H9 (cell line): ENCODE measurements around the gene ACP2. TPM values are rescaled to one million over a fixed set of nuclear protein-coding genes. Genes with fewer than 3 reads are reported as not detected.

Experiments
- DNase-seq: peaks from one replicate; pipeline ENCODE4 v3.0.0-alpha.2; 2017
- H2AFZ ChIP-seq: one replicate; pipeline ENCODE4 v1.6.1; 2013; ENCODE audit warnings: mild to moderate bottlenecking, low read length, control low read depth, moderate library complexity
- H2AK5ac ChIP-seq: 2 replicates; pipeline ENCODE4 v1.6.1; 2013; ENCODE audit warnings: low read length, control low read depth, mixed read lengths; ENCODE audit not compliant: insufficient read length
- H2BK120ac ChIP-seq: one replicate; pipeline ENCODE4 v1.6.1; 2013; ENCODE audit warnings: low read depth, mild to moderate bottlenecking, low read length, control low read depth, inconsistent platforms; ENCODE audit not compliant: poor library complexity, severe bottlenecking
- H2BK12ac ChIP-seq: 2 replicates; pipeline ENCODE4 v1.6.1; 2013; ENCODE audit warnings: low read length, control low read depth, mixed read lengths, low read depth; ENCODE audit not compliant: insufficient read length
- H2BK15ac ChIP-seq: 2 replicates; pipeline ENCODE4 v1.6.1; 2013; ENCODE audit warnings: low read depth, low read length, control low read depth
- H2BK20ac ChIP-seq: one replicate; pipeline ENCODE4 v1.6.1; 2013; ENCODE audit warnings: low read depth, mild to moderate bottlenecking, low read length, control low read depth, inconsistent platforms; ENCODE audit not compliant: poor library complexity, severe bottlenecking
- H2BK5ac ChIP-seq: 2 replicates; pipeline ENCODE4 v1.6.1; 2013; ENCODE audit warnings: low read length, control low read depth, mixed read lengths; ENCODE audit not compliant: insufficient read length
- H3K14ac ChIP-seq: 2 replicates; pipeline ENCODE4 v1.6.1; 2013; ENCODE audit warnings: low read length, control low read depth; ENCODE audit not compliant: insufficient read depth
- H3K18ac ChIP-seq: 2 replicates; pipeline ENCODE4 v1.6.1; 2013; ENCODE audit warnings: low read depth, mild to moderate bottlenecking, mixed read lengths, low read length, control low read depth; ENCODE audit not compliant: insufficient read length
- H3K23ac ChIP-seq: 2 replicates; pipeline ENCODE4 v1.6.1; 2013; ENCODE audit warnings: low read length, control low read depth, mixed read lengths, low read depth; ENCODE audit not compliant: insufficient read length
- H3K23me2 ChIP-seq: 2 replicates; pipeline ENCODE4 v1.6.1; 2013; ENCODE audit warnings: low read depth, mild to moderate bottlenecking, mixed read lengths, low read length, control low read depth; ENCODE audit not compliant: insufficient read length, poor library complexity, severe bottlenecking
- H3K27ac ChIP-seq: 2 replicates; pipeline ENCODE4 v1.5.1; 2013; ENCODE audit warnings: low read length, control low read depth, mixed read lengths, low read depth; ENCODE audit not compliant: insufficient read length
- H3K27me3 ChIP-seq: 2 replicates; pipeline ENCODE4 v1.6.1; 2013; ENCODE audit warnings: low read length, control low read depth, inconsistent platforms; ENCODE audit not compliant: insufficient read depth
- H3K4ac ChIP-seq: 2 replicates; pipeline ENCODE4 v1.6.1; 2013; ENCODE audit warnings: low read depth, mild to moderate bottlenecking, control low read depth, inconsistent platforms, low read length, moderate library complexity
- H3K4me1 ChIP-seq: 2 replicates; pipeline ENCODE4 v1.6.1; 2013; ENCODE audit warnings: low read length, control low read depth, inconsistent platforms; ENCODE audit not compliant: insufficient read depth
- H3K4me2 ChIP-seq: 2 replicates; pipeline ENCODE4 v1.6.1; 2013; ENCODE audit warnings: low read length, control low read depth, mixed read lengths; ENCODE audit not compliant: insufficient read length, insufficient read depth
- H3K56ac ChIP-seq: 2 replicates; pipeline ENCODE4 v1.6.1; 2013; ENCODE audit warnings: low read depth, mild to moderate bottlenecking, mixed read lengths, low read length, control low read depth; ENCODE audit not compliant: insufficient read length
- H3K79me1 ChIP-seq: 2 replicates; pipeline ENCODE4 v1.6.1; 2013; ENCODE audit warnings: low read depth, mild to moderate bottlenecking, moderate library complexity, low read length, control low read depth, inconsistent platforms; ENCODE audit not compliant: insufficient read depth, poor library complexity, severe bottlenecking
- H3K79me2 ChIP-seq: 2 replicates; pipeline ENCODE4 v1.6.1; 2013; ENCODE audit warnings: low read length, control low read depth, inconsistent platforms; ENCODE audit not compliant: insufficient read depth
- H3K9ac ChIP-seq: 2 replicates; pipeline ENCODE4 v1.6.1; 2013; ENCODE audit warnings: low read length, control low read depth, mixed read lengths; ENCODE audit not compliant: insufficient read length; ENCODE audit errors: extremely low read depth
- H3K9me3 ChIP-seq: one replicate; pipeline ENCODE4 v1.6.1; 2013; ENCODE audit warnings: low read depth, low read length, inconsistent platforms; ENCODE audit not compliant: control insufficient read depth
- H3T11ph ChIP-seq: one replicate; pipeline ENCODE4 v1.6.1; 2013; ENCODE audit warnings: mild to moderate bottlenecking, low read length, control low read depth, inconsistent platforms
- H4K20me1 ChIP-seq: one replicate; pipeline ENCODE4 v1.6.1; 2013; ENCODE audit not compliant: control insufficient read depth, insufficient read length, insufficient read depth
- H4K5ac ChIP-seq: 2 replicates; pipeline ENCODE4 v1.6.1; 2013; ENCODE audit warnings: low read depth, mild to moderate bottlenecking, mixed read lengths, low read length, control low read depth; ENCODE audit not compliant: insufficient read length
- H4K8ac ChIP-seq: replicated peaks from 2 replicates; pipeline ENCODE4 v1.6.1; 2013; ENCODE audit warnings: low read length, control low read depth, mixed read lengths, low read depth; ENCODE audit not compliant: insufficient read length
- H4K91ac ChIP-seq: 2 replicates; pipeline ENCODE4 v1.6.1; 2013; ENCODE audit warnings: low read depth, mild to moderate bottlenecking, moderate library complexity, mixed read lengths, low read length, control low read depth; ENCODE audit not compliant: insufficient read length
- H3K27ac Mint-ChIP-seq, 3 experiments: 2 replicates in 2 of 3; 3 replicates in 1 of 3; pipeline ENCODE4 v1.8.0; 2020 to 2021; ENCODE audit warnings: mixed read lengths in 3 of 3, mild to moderate bottlenecking in 1 of 3, moderate library complexity in 1 of 3
- H3K27me3 Mint-ChIP-seq: 2 replicates; pipeline ENCODE4 v1.8.0; 2021; ENCODE audit warnings: low read depth, mild to moderate bottlenecking, moderate library complexity, mixed read lengths
- H3K36me3 Mint-ChIP-seq, 3 experiments: 2 replicates in 2 of 3; 3 replicates in 1 of 3; pipeline ENCODE4 v1.8.0; 2020 to 2021; ENCODE audit warnings: low read depth in 3 of 3, mixed read lengths in 3 of 3; ENCODE audit not compliant: insufficient read depth in 1 of 3
- H3K4me1 Mint-ChIP-seq, 2 experiments: 2 replicates each; pipeline ENCODE4 v1.8.0; 2020; ENCODE audit warnings: mixed read lengths in 2 of 2
- H3K4me3 Mint-ChIP-seq, 2 experiments: 2 replicates in 1 of 2; 3 replicates in 1 of 2; pipeline ENCODE4 v1.8.0; 2020 to 2021; ENCODE audit warnings: mild to moderate bottlenecking in 2 of 2, mixed read lengths in 2 of 2, moderate library complexity in 1 of 2
- H3K9me3 Mint-ChIP-seq, 2 experiments: 2 replicates in 1 of 2; 3 replicates in 1 of 2; pipeline ENCODE4 v1.8.0; 2020; ENCODE audit warnings: mild to moderate bottlenecking in 2 of 2, mixed read lengths in 2 of 2, moderate library complexity in 1 of 2
- WGBS: extraction: QIAGEN DNeasy Blood & Tissue Kit; methylation state at CpG from one replicate; pipeline ENCODE4 v1.1.7; 2013; ENCODE audit warnings: missing lambda C conversion rate, low lambda C conversion rate, mixed read lengths; ENCODE audit not compliant: insufficient read length; ENCODE audit errors: extremely low coverage; 5-methylcytosine and 5-hydroxymethylcytosine counted together
- total RNA-seq: library from RNA; stranded (reverse); gene quantifications from 2 replicates; pipeline ENCODE4 v1.2.1, GENCODE V29; 2021
- TF ChIP-seq, protein P1 (sequence below): fragments of 200-600 bp; sonication (generic); conservative IDR thresholded peaks from 3 replicates; pipeline ENCODE4 v1.8.0; 2021; ENCODE audit warnings: antibody characterized with exemption, mild to moderate bottlenecking

Gene ACP2
- total RNA-seq, 1 experiment from 2014 or later, result 29.5 TPM

DNA sequence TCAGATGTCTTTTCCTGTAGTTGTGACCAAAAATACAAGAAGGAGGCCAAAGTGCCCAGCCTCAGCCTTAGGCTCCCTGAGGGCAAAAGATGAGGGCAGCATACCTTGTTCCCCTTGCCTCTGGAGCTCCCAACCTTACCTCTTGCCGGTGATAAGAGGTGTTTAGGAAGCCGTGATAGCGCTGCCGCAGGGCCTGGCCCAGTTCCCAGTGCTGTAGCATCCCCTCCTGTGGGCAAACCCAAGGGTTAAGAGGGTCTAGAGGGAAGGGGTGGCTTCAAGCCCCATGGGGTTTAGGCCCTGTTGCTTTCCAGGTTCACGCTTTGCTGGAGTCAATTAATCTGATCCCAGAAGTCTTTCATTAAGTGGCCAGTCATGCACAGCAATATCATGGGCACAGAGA is 1.1 kb downstream of the ACP2 start:
- H3K18ac ChIP-seq, result no peak overlapping the region
- TF ChIP-seq, protein P1, sequence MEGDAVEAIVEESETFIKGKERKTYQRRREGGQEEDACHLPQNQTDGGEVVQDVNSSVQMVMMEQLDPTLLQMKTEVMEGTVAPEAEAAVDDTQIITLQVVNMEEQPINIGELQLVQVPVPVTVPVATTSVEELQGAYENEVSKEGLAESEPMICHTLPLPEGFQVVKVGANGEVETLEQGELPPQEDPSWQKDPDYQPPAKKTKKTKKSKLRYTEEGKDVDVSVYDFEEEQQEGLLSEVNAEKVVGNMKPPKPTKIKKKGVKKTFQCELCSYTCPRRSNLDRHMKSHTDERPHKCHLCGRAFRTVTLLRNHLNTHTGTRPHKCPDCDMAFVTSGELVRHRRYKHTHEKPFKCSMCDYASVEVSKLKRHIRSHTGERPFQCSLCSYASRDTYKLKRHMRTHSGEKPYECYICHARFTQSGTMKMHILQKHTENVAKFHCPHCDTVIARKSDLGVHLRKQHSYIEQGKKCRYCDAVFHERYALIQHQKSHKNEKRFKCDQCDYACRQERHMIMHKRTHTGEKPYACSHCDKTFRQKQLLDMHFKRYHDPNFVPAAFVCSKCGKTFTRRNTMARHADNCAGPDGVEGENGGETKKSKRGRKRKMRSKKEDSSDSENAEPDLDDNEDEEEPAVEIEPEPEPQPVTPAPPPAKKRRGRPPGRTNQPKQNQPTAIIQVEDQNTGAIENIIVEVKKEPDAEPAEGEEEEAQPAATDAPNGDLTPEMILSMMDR, result no peak
- no peaks in the 10 kb centered on the region for H4K20me1 ChIP-seq
- H4K8ac ChIP-seq, result no peak overlapping the region
- no peak overlapping the region for H2AFZ ChIP-seq
- no peak overlapping the region for H3K9ac ChIP-seq
- no peak overlapping the region for H4K5ac ChIP-seq
- peak overlapping the region; percentile 99; a peak in 4 of 5 replicates for H3K4me3 Mint-ChIP-seq
- H2BK5ac ChIP-seq, result no peak overlapping the region
- peaks cover 5% of the 10 kb centered on the region; the same call in 1 of the 2 replicates for H3K4me1 ChIP-seq
- H3K9me3 ChIP-seq, result no peaks in the 10 kb centered on the region
- H3K23ac ChIP-seq, result no peak overlapping the region
- no peak overlapping the region for H2BK15ac ChIP-seq
- H3K27ac Mint-ChIP-seq, result no peak overlapping the region
- WGBS, result no CpG with 5 or more reads among the region's 5 CpGs
- H3K14ac ChIP-seq, result no peak overlapping the region
- no peaks in the 10 kb centered on the region for H3K27me3 ChIP-seq
- H3K79me1 ChIP-seq, result no peaks in the 10 kb centered on the region
- H3K27ac ChIP-seq, result no peak overlapping the region
- no peak for DNase-seq
- H3K36me3 Mint-ChIP-seq, result peaks cover 3 to 44% (median 39%) of the 10 kb centered on the region in 3 experiments; a peak in 6 of 7 replicates
- no peak overlapping the region for H2BK20ac ChIP-seq
- H3K79me2 ChIP-seq, result no peaks in the 10 kb centered on the region
- H3K56ac ChIP-seq, result no peak overlapping the region
- no peak overlapping the region for H2BK120ac ChIP-seq
- H3T11ph ChIP-seq, result no peak overlapping the region
- H3K4ac ChIP-seq, result no peak overlapping the region
- no peak overlapping the region for H2AK5ac ChIP-seq
- no peaks in the 10 kb centered on the region; a peak in 1 of 5 replicates for H3K9me3 Mint-ChIP-seq
- H3K4me2 ChIP-seq, result no peak overlapping the region
- no peak overlapping the region for H4K91ac ChIP-seq
- H3K23me2 ChIP-seq, result peaks cover 8% of the 10 kb centered on the region
- no peak overlapping the region for H2BK12ac ChIP-seq
- H3K4me1 Mint-ChIP-seq, result peaks cover 11 to 12% of the 10 kb centered on the region in 2 experiments
- H3K27me3 Mint-ChIP-seq, result no peaks in the 10 kb centered on the region; the same call in 1 of the 2 replicates
